Endothelial cell of umbilical vein (primary cell): ENCODE data around the gene SLC38A10. TPM values are rescaled to one million over a fixed set of nuclear protein-coding genes. Genes with fewer than 3 reads are reported as not detected.

Source experiments
- BruUV-seq: library from RNA; stranded (reverse); fragments of 400-500 nt; replicated peaks from 2 replicates; lab custom pipeline; 2021; lab: Mats Ljungman, UMichigan
- CTCF ChIA-PET: fragments of 300-600, 350-600 bp; sonication (Branson Sonifier 250); formaldehyde crosslinking; loops from one replicate; lab custom pipeline; 2021; ENCODE audit warnings: antibody characterized with exemption, inconsistent platforms; lab: Charles Lee
- POLR2A ChIA-PET: fragments of 300-600, 350-600 bp; sonication (Branson Sonifier 250); formaldehyde crosslinking; loops from one replicate; lab custom pipeline; 2021; ENCODE audit warnings: antibody characterized with exemption, inconsistent platforms; lab: Charles Lee
- DNase-seq: peaks from one replicate; pipeline ENCODE4 v3.0.0-alpha.2; 2011; ENCODE audit warnings: low read depth, low spot score
- FAIRE-seq: peaks from 2 replicates; lab custom pipeline; 2011; peaks lifted over from hg19 to GRCh38; lab: Jason Lieb, UNC
- H2AFZ ChIP-seq: 2 replicates; pipeline ENCODE4 v1.6.0; 2012; ENCODE audit warnings: low read depth, low read length, control low read depth, inconsistent platforms
- H3K27ac ChIP-seq: 2 replicates; pipeline ENCODE4 v1.5.1; 2011; ENCODE audit warnings: low read depth, mild to moderate bottlenecking, control low read depth, low read length, moderate library complexity; ENCODE audit not compliant: insufficient read depth
- H3K27me3 ChIP-seq, 2 experiments: 2 replicates each; pipeline versions ENCODE4 v1.6.0 to v1.6.1; 2011; ENCODE audit warnings: low read length in 2 of 2, mixed read lengths in 1 of 2; ENCODE audit not compliant: control insufficient read depth in 2 of 2, insufficient read depth in 2 of 2
- H3K36me3 ChIP-seq, 2 experiments: 2 replicates in 1 of 2; 3 replicates in 1 of 2; pipeline ENCODE4 v1.5.1; 2011; ENCODE audit warnings: low read length in 2 of 2, mild to moderate bottlenecking in 1 of 2, moderate library complexity in 1 of 2; ENCODE audit not compliant: control insufficient read depth in 2 of 2, insufficient read depth in 2 of 2; ENCODE audit errors: extremely low read depth in 1 of 2
- H3K4me1 ChIP-seq: 3 replicates; pipeline ENCODE4 v1.5.1; 2011; ENCODE audit warnings: mild to moderate bottlenecking, low read length; ENCODE audit not compliant: control insufficient read depth, insufficient read depth; ENCODE audit errors: extremely low read depth
- H3K4me2 ChIP-seq: 2 replicates; pipeline ENCODE4 v1.6.1; 2011; ENCODE audit warnings: low read length, control low read depth, mixed read lengths; ENCODE audit not compliant: insufficient read depth
- H3K4me3 ChIP-seq, 3 experiments: fragments of 200-600 bp in 1 of 3; sonication (generic), shearing (Covaris generic) in 1 of 3; replicated peaks in 1 of 3; 2 replicates each; pipeline ENCODE4 v1.5.1; 2011 to 2016; ENCODE audit warnings: control low read depth in 3 of 3, low read length in 3 of 3, mild to moderate bottlenecking in 2 of 3, inconsistent platforms in 1 of 3, low read depth in 1 of 3, moderate library complexity in 1 of 3; ENCODE audit not compliant: insufficient read depth in 1 of 3
- H3K79me2 ChIP-seq: 2 replicates; pipeline ENCODE4 v1.6.0; 2012; ENCODE audit warnings: low read length, inconsistent platforms; ENCODE audit not compliant: control insufficient read depth, insufficient read depth
- H3K9ac ChIP-seq: replicated peaks from 2 replicates; pipeline ENCODE3; 2011; ENCODE audit warnings: low read length, control low read depth; ENCODE audit not compliant: insufficient read depth; ENCODE audit errors: extremely low read depth
- H3K9me1 ChIP-seq: replicated peaks from 3 replicates; pipeline ENCODE4 v1.6.0; 2011; ENCODE audit warnings: mild to moderate bottlenecking, low read length; ENCODE audit not compliant: control insufficient read depth, insufficient read depth; ENCODE audit errors: extremely low read depth
- H3K9me3 ChIP-seq: replicated peaks from 2 replicates; pipeline ENCODE4 v1.5.1; 2012; ENCODE audit warnings: low read length, inconsistent platforms; ENCODE audit not compliant: control insufficient read depth, insufficient read depth
- H4K20me1 ChIP-seq: replicated peaks from 2 replicates; pipeline ENCODE3; 2011; ENCODE audit warnings: mild to moderate bottlenecking, low read length; ENCODE audit not compliant: control insufficient read depth, insufficient read depth; ENCODE audit errors: extremely low read depth
- CTCF ChIP-seq, 2 donors: IDR thresholded peaks; 1 replicate in 1 of 2; 2 replicates in 1 of 2; pipeline ENCODE4 v1.5.1; 2011; ENCODE audit warnings: low read length in 2 of 2, mild to moderate bottlenecking in 2 of 2, moderate library complexity in 2 of 2, control low read depth in 1 of 2, inconsistent platforms in 1 of 2, low read depth in 1 of 2; ENCODE audit not compliant: insufficient read depth in 1 of 2; ENCODE audit errors: extremely low read depth in 1 of 2
- EZH2 ChIP-seq: IDR thresholded peaks from 2 replicates; pipeline ENCODE4 v1.6.1; 2012; ENCODE audit warnings: borderline replicate concordance, low read depth, mild to moderate bottlenecking, moderate library complexity, low read length, inconsistent platforms; ENCODE audit not compliant: severe bottlenecking
- FOS ChIP-seq: IDR thresholded peaks from 2 replicates; pipeline ENCODE4 v1.6.1; 2011; ENCODE audit warnings: mild to moderate bottlenecking, low read length, moderate library complexity, borderline replicate concordance; ENCODE audit not compliant: insufficient read depth
- GATA2 ChIP-seq: IDR thresholded peaks from 2 replicates; pipeline ENCODE4 v1.7.0; 2011; ENCODE audit warnings: low read depth, mild to moderate bottlenecking, moderate library complexity, mixed read lengths, low read length; ENCODE audit not compliant: insufficient read length, insufficient read depth
- JUN ChIP-seq: IDR thresholded peaks from 2 replicates; pipeline ENCODE4 v1.6.1; 2011; ENCODE audit warnings: borderline replicate concordance, low read depth; ENCODE audit not compliant: insufficient read length, insufficient read depth
- MAX ChIP-seq: IDR thresholded peaks from 2 replicates; pipeline ENCODE4 v1.6.1; 2011; ENCODE audit not compliant: insufficient read depth, insufficient read length
- MYC ChIP-seq: IDR thresholded peaks from one replicate; pipeline ENCODE4 v1.6.1; 2011; ENCODE audit warnings: mild to moderate bottlenecking, low read depth, low read length
- POLR2A ChIP-seq: IDR thresholded peaks from 2 replicates; pipeline ENCODE4 v1.6.1; 2012; ENCODE audit warnings: low read depth, mild to moderate bottlenecking, control low read depth, low read length
- POLR2AphosphoS5 ChIP-seq: IDR thresholded peaks from 2 replicates; pipeline ENCODE4 v1.6.1; 2012; ENCODE audit warnings: low read depth, mild to moderate bottlenecking, control low read depth, low read length, moderate library complexity; ENCODE audit not compliant: insufficient read depth
- dilution Hi-C: fragments of 300-500 bp; cut with MboI; formaldehyde crosslinking; loops from one replicate; pipeline ENCODE4 v1.15.0; 2019; ENCODE audit warnings: low sequenced_read_pairs; ENCODE audit not compliant: extremely low pct_ligation_motif_present
- intact Hi-C: fragments of 100-400 bp; cut with micrococcal nuclease; formaldehyde crosslinking; loops from one replicate; pipeline ENCODE4 v1.10.0; 2022
- polyA plus RNA-seq, 4 experiments: library from polyadenylated mRNA; depleted of rRNA in 3 of 4; stranded (reverse) in 3 of 4; unstranded in 1 of 4; fragments of >200 nt; gene quantifications; 2 replicates each; pipeline versions ENCODE4 v1.2.1 to v1.2.3, GENCODE V29; 2011 to 2012; ENCODE audit warnings: missing spikeins in 1 of 4
- total RNA-seq: library from RNA; stranded (reverse); gene quantifications from 2 replicates; pipeline ENCODE4 v1.2.3, GENCODE V29; 2021

Gene SLC38A10
- total and polyA plus RNA-seq, 2 donors (not counting 3 experiments of a cell fraction or from before 2014, with no cell fraction given) = 72.7 to 113 TPM

DNA sequence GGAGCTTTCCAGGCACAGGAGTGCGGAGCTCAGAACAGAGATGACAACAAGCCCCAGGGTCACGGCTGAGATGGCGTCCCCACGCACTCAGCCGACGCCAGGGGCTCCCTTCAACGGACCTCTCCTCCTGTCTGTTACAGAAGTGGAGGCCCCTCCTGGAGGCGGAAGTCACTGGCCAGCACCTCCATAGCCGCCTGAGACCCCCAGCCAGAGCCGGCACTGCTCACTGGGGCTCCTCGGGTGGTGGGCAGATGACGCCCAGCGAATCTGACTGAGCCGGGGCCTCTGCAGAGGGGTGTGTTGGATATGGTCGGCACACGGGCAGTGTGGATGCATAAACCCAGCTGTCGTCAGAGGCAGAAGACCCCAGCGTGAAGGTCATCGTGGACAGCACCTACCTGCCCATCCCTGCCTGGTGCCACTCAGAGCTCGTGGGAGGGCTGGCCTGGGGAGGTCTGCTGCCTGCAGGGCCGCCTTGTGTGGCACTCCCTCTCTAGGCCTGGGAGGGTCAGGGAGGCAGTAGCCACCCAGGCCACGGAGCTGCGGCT, 36.0 kb downstream of the SLC38A10 start:
- H3K4me1 ChIP-seq = no peaks in the 10 kb centered on the region
- TF ChIP-seq GATA2 (no peak), MYC (no peak), JUN (no peak), MAX (no peak), FOS (no peak)
- intact Hi-C loops (no loop called here), dilution Hi-C loops (no loop called here)
- no peaks in the 10 kb centered on the region for H4K20me1 ChIP-seq
- no peaks in the 10 kb centered on the region for H3K27me3 ChIP-seq
- CTCF ChIA-PET = interaction anchor here (0.8 to 1.0 kb wide), 2 partner anchors 225 to 264 kb away, joined by 3 read pairs; no protein-coding TSS in a partner anchor
- no peak overlapping the region for H3K27ac ChIP-seq
- no peak overlapping the region for H3K9ac ChIP-seq
- H2AFZ ChIP-seq = no peak overlapping the region
- H3K9me3 ChIP-seq = no peaks in the 10 kb centered on the region
- H3K4me3 ChIP-seq = no peak overlapping the region
- no peak for FAIRE-seq
- no peak overlapping the region for H3K4me2 ChIP-seq
- no TSS peak for BruUV-seq
- POLR2A ChIA-PET = no interaction called here
- DNase-seq = no peak
- H3K36me3 ChIP-seq = peaks cover 0 to 51% of the 10 kb centered on the region in 2 experiments
- no peaks in the 10 kb centered on the region for H3K79me2 ChIP-seq
- no peaks in the 10 kb centered on the region for H3K9me1 ChIP-seq

GRCh38 chr17:81258292-81258691, 36.8 kb downstream of the SLC38A10 start:
- Histone ChIP-seq H3K27me3 (no peaks in the 10 kb centered on the region), H3K27ac (no peak overlapping the region), H3K4me1 (no peaks in the 10 kb centered on the region), H3K9me3 (no peaks in the 10 kb centered on the region), H3K79me2 (no peaks in the 10 kb centered on the region), H3K9ac (no peak overlapping the region), H3K4me3 (no peak overlapping the region), H4K20me1 (no peaks in the 10 kb centered on the region), H3K36me3 (peaks cover 0 to 43% of the 10 kb centered on the region in 2 experiments), H3K4me2 (no peak overlapping the region), H3K9me1 (no peaks in the 10 kb centered on the region), H2AFZ (no peak overlapping the region)
- intact Hi-C loops (no loop called here), dilution Hi-C loops (no loop called here)
- TF ChIP-seq CTCF (IDR thresholded peaks at IDR 0.05; ENCODE audit: extremely low read depth in 1 of 2, insufficient read depth in 1 of 2, low read depth in 1 of 2, low read length in 2 of 2) (no peak), GATA2 (no peak), MAX (no peak), EZH2 (no peak), JUN (no peak), POLR2AphosphoS5 (no peak), POLR2A (no peak), FOS (no peak), MYC (no peak)
- no TSS peak for BruUV-seq
- DNase-seq = no peak
- CTCF ChIA-PET = interaction anchor here (1.0 to 6.3 kb wide), 2 partner anchors 225 to 265 kb away, joined by 3 to 117 read pairs; no protein-coding TSS in a partner anchor
- POLR2A ChIA-PET = no interaction called here
- FAIRE-seq = no peak
